GM08714 (cell line): ENCODE measurements around the gene PRKD1.

Experiments
- H3K4me3 ChIP-seq: fragments of 200-500 bp; sonication (Bioruptor generic); 2 replicates; pipeline ENCODE4 v1.5.1; 2014; ENCODE audit warnings: mild to moderate bottlenecking, low read length, inconsistent platforms
- ZNF274 ChIP-seq: IDR thresholded peaks from 2 replicates; pipeline ENCODE4 v1.6.1; 2012; ENCODE audit warnings: mild to moderate bottlenecking, low read depth, low read length

PRKD1 gene

DNA sequence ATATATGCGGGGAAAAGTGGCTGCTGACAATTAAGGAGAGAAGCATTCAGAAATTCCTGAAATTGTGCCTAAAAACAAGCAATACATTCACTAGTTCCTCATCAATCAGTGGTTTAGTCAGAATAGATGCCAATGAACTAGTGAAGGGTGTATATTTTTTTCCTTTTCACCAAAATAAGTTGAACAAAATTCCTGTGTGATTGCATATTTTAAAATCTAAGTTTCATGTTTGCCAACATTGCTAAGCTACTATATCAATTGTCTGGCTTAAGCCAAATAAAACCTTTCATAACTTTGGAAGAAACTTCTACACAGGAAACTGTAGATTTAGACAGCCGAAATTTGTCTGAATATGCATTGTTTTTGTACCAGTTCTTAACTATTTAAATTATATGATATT lies 8.7 kb downstream of the PRKD1 start:
- no peak for TF ChIP-seq ZNF274

DNA sequence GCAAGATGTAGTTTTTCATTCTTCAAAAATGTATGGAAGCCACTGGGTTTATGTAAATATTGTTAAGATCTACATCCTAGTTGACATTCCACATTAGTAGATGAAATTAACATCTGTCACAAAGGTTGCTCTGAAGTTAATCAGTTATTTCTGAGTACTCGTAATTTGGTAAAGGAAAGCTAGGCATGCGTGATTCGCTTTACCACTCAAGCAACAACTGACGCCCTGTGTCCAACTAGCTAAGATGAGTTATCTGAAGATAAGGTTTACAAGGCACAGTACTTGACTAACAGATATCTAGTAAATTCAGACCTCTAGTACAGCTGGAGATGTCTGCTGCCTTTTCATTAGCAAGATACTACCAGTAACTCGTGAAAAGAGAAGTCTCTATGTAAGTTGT lies 14.1 kb downstream of the PRKD1 start:
- no peak overlapping the region for H3K4me3 ChIP-seq
- TF ChIP-seq ZNF274, result no peak

More for the DNA sequence above, 8.7 kb downstream of the PRKD1 start:
- no peak overlapping the region for H3K4me3 ChIP-seq

DNA sequence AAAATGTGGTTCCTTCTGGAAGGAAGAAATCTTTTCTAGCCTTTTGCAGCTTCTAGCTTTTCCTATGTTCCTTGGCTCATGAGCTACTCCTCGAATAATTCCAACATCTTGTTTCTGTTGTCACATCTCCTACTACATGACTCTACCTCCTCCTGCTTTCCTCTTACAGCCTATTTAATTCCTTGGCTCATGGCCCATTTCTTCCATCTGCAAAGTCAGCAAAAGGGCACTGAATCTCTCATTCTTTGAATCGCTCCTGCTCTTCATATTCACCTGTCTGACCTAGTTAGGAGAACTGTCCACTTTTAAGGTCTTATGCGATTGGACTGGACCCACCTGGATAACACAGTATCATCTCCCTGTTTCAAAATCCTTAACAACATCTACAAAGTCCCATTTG lies 15.8 kb downstream of the PRKD1 start:
- TF ChIP-seq ZNF274, result no peak
- no peak overlapping the region for H3K4me3 ChIP-seq

DNA sequence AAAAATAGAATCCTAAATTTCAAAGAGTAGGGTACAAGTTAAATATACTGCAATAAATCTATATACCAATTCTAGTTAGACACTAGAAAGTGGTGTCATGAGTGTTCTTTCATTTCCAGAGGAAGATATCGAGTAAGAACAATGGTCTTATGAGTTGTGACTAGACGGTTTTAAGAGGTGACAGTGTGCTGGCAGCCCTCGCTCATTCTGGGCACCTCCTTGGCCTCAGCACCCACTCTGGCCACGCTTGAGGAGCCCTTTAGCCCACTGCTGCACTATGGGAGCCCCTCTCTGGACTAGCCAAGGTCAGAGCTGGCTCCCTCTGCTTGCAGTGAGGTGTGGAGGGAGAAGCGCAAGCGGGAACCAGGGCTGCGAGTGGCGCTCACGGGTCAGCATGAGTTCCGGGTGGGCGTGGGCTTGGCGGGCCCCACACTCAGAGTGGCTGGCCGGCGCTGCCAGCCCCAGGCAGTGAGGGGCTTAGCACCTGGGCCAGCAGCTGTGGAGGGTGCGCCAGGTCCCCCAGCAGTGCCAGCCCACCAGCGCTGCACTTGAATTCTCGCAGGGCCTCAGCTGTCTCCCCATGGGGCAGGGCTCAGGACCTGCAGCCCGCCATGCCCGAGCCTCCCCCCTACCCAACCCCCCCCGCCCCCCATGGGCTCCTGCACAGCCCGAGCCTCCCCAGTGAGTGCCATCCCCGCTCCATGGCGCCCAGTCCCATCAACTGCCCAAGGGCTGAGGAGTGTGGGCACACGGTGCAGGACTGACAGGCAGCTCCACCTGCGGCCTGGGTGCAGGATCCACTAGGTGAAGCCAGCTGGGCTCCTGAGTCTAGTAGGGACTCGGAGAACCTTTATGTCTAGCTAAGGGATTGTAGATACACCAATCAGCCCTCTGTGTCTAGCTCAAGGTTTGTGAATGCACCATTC lies 18.7 kb downstream of the PRKD1 start:
- no peak overlapping the region for H3K4me3 ChIP-seq
- no peak for TF ChIP-seq ZNF274

DNA sequence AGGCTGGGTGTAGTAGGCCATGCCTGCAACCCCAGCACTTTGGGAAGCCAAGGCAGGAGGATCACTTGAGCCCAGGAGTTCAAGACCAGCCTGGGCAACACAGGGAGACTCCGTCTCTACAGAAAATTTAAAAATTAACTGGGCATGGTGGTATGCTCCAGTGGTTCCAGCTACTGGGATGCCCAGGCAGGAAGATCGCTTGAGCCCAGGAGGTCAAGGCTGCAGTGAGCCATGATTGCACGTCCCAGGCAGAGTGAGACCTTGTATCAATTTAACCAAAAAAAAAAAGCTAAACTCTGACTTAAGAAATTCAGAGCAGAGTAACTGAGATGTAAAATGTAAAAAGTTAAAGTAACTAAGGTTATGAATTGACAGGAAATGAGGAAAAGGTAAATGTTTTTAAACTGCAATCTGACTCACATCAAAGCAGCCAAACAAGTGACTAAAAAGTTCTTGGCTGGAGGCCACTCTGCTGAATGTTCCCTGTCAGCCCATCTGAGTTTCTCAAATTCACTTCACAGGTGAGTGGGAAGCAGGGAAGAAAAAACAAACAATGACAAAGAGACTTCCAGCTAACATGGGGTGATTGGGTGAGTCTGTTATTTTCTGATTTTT lies 21.3 kb downstream of the PRKD1 start:
- no peak overlapping the region for H3K4me3 ChIP-seq
- no peak for TF ChIP-seq ZNF274

DNA sequence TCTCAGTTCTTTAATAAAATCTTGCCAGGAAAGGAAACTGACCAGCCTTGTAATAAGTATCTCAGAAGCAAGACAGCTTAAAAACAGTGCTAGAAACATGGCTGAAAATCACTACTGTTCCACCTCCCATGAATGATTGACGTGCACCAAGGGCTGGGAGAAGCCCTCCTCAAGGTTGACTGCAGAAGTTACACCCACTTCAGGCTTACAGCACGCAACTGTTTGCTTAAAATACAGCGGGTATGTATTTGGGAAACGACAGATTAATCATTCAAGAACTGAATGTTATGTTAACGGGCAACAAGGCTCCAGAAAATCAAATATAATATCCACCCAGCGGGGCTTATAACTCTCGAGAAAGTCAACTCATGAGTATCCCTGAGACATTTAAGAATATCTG lies 22.1 kb downstream of the PRKD1 start:
- no peak overlapping the region for H3K4me3 ChIP-seq
- no peak for TF ChIP-seq ZNF274

DNA sequence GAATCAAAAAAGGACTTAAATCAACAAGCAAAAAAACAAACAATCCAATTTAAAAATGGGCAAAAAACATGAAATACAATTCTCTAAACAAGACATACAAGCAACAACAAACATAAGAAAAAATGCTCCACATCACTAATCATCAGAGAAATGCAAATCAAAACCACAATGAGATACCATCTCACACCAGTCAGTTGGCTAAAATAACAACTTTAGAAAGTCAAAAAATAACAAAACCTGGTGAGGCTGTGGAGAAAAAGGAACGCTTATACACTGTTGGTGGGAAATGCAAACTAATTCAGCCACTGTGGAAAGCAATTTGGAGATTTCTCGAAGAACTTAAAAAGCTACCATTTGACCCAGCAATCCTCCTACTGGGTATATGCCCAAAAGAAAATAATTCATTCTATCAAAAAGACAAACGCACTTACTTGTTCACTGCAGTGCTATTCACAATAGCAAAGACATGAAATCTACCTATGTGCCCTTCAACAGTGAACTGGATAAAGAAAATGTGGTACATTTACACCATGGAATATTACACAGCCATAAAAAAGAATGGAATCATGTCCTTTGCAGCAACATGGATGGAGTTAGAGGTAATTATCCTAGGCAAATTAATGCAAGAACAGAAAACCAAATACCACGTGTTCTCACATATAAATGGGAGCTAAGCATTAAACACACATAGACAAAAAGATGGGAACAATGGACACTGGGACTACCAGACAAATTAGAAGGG lies 26.9 kb downstream of the PRKD1 start:
- TF ChIP-seq ZNF274, result no peak
- H3K4me3 ChIP-seq, result no peak overlapping the region

DNA sequence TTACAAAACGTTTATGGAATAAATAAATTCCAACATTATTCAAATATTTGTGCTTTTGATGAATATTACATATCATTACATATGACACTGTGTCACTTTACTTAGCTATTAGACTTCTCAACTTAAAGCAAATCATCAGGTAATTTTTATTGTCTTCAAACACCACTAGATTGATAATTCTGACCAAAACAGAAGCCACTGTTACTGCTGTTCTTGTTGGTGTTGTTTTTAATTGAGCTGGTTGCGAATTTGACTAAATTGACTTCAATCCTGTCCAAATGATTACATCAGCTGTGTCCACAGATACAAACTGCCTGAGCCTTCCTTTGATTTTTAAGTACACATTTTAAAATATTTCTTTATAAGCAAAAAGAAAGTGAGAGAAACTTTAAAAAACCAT lies 29.2 kb downstream of the PRKD1 start:
- H3K4me3 ChIP-seq, result no peak overlapping the region
- TF ChIP-seq ZNF274, result no peak

DNA sequence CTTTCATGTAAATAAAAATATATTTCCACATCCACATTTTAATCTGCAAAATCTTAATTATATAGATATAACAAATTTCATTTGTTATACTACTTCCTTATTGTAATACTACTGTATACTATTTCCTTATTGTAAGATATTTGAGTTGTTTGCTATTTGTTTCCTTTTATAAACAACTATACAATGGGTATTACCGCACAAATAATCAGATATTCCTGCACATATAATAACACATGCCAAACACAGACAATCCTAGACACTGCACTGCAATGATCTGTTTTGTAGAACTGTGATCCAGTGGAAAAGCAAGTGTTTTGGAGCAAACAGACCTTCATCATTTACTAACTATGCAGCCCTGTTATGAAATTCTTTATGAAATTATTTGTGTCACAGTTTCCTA lies 30.5 kb downstream of the PRKD1 start:
- no peak for TF ChIP-seq ZNF274
- no peak overlapping the region for H3K4me3 ChIP-seq

DNA sequence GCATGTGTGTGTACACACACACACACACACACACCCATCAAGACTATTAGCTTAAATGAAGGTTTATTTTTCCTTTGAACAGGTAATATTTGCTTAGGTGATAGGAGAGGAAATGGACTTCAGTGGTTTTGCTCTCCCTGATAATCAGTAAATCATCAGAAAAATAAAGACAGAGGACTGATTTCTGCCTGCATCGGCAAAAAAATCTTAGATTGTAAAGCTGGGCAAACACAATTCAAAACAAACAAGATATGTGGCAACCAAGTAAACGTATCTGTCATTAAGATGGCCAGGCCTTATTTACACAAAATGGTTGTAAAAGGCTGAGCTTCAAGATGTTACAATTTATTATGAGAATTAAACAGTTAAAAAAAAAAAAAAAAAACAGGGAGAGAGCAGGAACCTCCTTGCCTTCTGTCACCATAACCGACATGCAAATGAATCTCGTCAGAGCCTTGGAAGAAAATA lies 31.3 kb downstream of the PRKD1 start:
- TF ChIP-seq ZNF274, result no peak

DNA sequence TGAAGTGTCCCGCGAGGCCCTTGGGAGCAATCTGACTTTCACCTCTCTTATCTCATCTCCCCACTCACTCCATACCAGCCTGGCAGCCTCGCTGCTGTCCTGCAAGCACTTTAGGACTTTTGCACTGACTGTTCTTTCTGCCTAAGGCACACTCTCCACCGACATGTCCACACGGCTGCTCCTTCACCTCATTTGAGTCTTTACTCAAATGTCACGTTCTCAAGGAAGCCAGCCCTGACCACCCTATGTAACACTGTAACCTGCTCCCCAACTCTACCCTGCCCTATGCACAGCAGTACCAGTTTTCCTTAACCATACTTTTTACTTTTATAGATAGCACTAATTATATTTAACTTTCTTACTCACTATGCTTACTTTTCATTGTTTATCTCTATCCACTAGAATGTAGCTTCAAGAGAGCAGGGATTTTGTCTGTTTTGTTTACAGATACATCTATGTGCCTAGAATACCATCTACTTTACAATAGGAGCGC lies 32.0 kb downstream of the PRKD1 start:
- no peak for TF ChIP-seq ZNF274

More for the DNA sequence above, 31.3 kb downstream of the PRKD1 start:
- H3K4me3 ChIP-seq, result no peak overlapping the region

DNA sequence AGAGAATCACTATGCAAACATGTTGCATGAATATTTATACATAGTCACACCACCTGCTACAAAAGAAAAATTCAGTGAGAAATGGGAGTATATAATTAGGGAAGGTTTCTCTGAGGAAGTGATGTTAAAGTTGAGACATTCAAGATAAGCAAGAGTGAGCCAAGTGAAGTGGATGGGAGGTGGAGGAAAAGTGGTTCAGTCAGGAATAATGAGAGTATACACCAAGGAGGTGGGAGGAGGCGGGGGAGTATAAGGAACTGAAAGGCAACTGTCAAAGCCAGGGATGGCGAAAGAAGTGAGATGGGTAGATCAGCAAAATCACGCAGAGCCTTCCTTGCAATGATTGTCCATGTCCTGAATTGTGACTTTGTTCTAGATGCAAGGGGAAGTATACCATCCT lies 33.7 kb downstream of the PRKD1 start:
- H3K4me3 ChIP-seq, result no peak overlapping the region
- no peak for TF ChIP-seq ZNF274

More for the DNA sequence above, 32.0 kb downstream of the PRKD1 start:
- H3K4me3 ChIP-seq, result no peak overlapping the region

DNA sequence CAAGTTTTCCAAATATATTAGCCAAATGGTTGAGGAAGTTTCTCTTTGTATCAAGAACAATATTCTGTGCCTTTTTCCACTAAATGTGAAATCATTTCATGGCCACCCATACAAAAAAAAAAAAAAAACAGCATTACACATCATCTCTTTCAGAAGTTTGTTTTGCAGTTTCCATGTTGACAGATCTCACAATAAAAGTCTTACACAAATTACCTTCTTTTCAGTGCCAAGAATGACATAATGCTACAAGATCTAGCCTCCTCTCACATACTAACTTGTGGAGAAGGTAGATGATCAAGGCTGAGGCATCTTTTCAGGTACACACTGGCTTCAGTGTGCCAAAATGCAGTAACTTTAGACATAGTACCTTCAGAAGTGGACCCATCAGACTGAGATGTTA lies 35.3 kb downstream of the PRKD1 start:
- no peak for TF ChIP-seq ZNF274
- H3K4me3 ChIP-seq, result no peak overlapping the region

DNA sequence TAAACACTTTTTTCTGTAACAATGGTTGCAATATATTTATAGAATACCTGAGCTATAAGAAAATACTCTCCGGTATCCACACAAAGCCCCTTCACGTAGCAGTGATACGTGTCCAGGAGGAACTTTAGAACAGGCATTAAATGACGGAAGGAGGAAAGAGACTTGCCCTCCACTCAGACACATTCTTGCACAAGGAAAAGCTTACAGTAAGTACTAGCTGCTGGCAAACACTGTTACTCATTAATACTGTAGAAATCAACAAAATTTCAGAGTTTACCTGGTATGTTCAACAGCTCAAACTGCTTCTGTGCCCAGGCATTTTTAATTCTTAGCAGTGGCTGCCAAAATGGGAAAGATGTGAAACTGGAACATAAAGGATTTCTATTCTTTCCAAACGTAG lies 41.7 kb downstream of the PRKD1 start:
- no peak overlapping the region for H3K4me3 ChIP-seq
- TF ChIP-seq ZNF274, result no peak
